SK-N-SH (cell line): ENCODE measurements around the gene GPR158.

Source experiments
- CTCF ChIP-seq: fragments of 200-600 bp; sonication (generic); IDR thresholded peaks from 2 replicates; pipeline ENCODE4 v1.6.1; 2017; ENCODE audit warnings: antibody characterized with exemption, mild to moderate bottlenecking, moderate library complexity
- EP300 ChIP-seq, 2 experiments: IDR thresholded peaks; 2 replicates each; pipeline versions ENCODE4 v1.4.0 to v1.6.1; 2012; ENCODE audit warnings: borderline replicate concordance in 1 of 2, low read depth in 1 of 2, low read length in 1 of 2
- IRF3 ChIP-seq: fragments of 150-350 bp; IDR thresholded peaks from 2 replicates; pipeline ENCODE4 v1.6.1; 2016; ENCODE audit warnings: mild to moderate bottlenecking, low read depth, low read length
- MAX ChIP-seq: IDR thresholded peaks from 2 replicates; pipeline ENCODE4 v1.4.0; 2012; ENCODE audit warnings: low read depth
- MEF2A ChIP-seq: IDR thresholded peaks from 2 replicates; pipeline ENCODE4 v1.4.0; 2012; ENCODE audit warnings: low read depth, borderline replicate concordance
- NFIC ChIP-seq: IDR thresholded peaks from 2 replicates; pipeline ENCODE4 v1.4.0; 2012; ENCODE audit warnings: borderline replicate concordance
- POLR2AphosphoS5 ChIP-seq: IDR thresholded peaks from 2 replicates; pipeline ENCODE4 v1.6.1; 2012; ENCODE audit warnings: low read depth, low read length
- RAD21 ChIP-seq: IDR thresholded peaks from 2 replicates; pipeline ENCODE4 v1.6.1; 2012; ENCODE audit warnings: mild to moderate bottlenecking, low read length
- RCOR1 ChIP-seq: fragments of 150-350 bp; IDR thresholded peaks from 2 replicates; pipeline ENCODE4 v1.6.1; 2017; ENCODE audit warnings: antibody characterized with exemption, low read length
- SIN3A ChIP-seq: IDR thresholded peaks from 2 replicates; pipeline ENCODE4 v1.6.1; 2012; ENCODE audit warnings: low read depth, mild to moderate bottlenecking, low read length, moderate library complexity, borderline replicate concordance
- TCF12 ChIP-seq: IDR thresholded peaks from 2 replicates; pipeline ENCODE4 v1.4.0; 2012
- TEAD4 ChIP-seq: IDR thresholded peaks from 2 replicates; pipeline ENCODE4 v1.4.0; 2012; ENCODE audit warnings: mild to moderate bottlenecking, borderline replicate concordance; ENCODE audit not compliant: insufficient read depth
- USF1 ChIP-seq: IDR thresholded peaks from 2 replicates; pipeline ENCODE4 v1.4.0; 2012; ENCODE audit warnings: low read depth, borderline replicate concordance

GRCh38 chr10:25562547-25562946 is 387.7 kb downstream of the GPR158 start:
- no peak for TF ChIP-seq CTCF
- no peak for TF ChIP-seq SIN3A
- no peak for TF ChIP-seq NFIC
- no peak for TF ChIP-seq RCOR1
- no peak for TF ChIP-seq POLR2AphosphoS5
- TF ChIP-seq EP300 (IDR thresholded peaks at IDR 0.05; ENCODE audit: borderline replicate concordance in 1 of 2, low read depth in 1 of 2, low read length in 1 of 2), result no peak
- no peak for TF ChIP-seq RAD21
- no peak for TF ChIP-seq MAX
- no peak for TF ChIP-seq IRF3
- no peak for TF ChIP-seq TEAD4
- no peak for TF ChIP-seq MEF2A
- no peak for TF ChIP-seq TCF12
- no peak for TF ChIP-seq USF1
